K562 (cell line): ENCODE data around the gene LRRC7. TPM values are rescaled to one million over a fixed set of nuclear protein-coding genes. Genes with fewer than 3 reads are reported as not detected.

Experiments used
- BRCA1 ChIP-seq, 2 experiments: fragments of 450-650 bp in 1 of 2; sonication (generic) in 1 of 2; formaldehyde crosslinking in 1 of 2; IDR thresholded peaks; 2 replicates each; pipeline versions ENCODE4 v1.5.0 to v1.6.1; 2017 to 2020; ENCODE audit warnings: mild to moderate bottlenecking in 1 of 2, missing genetic modification reagents in 1 of 2
- CTBP1 ChIP-seq: fragments of 450-650 bp; IDR thresholded peaks from 2 replicates; pipeline ENCODE4 v1.6.1; 2016; ENCODE audit warnings: borderline replicate concordance
- FOXK1 ChIP-seq: sonication (generic); formaldehyde crosslinking; IDR thresholded peaks from 2 replicates; pipeline ENCODE4 v1.8.0; 2022; ENCODE audit warnings: missing genetic modification reagents, mild to moderate bottlenecking, borderline replicate concordance
- KDM1A ChIP-seq, 2 experiments: fragments of 450-650 bp; IDR thresholded peaks; 2 replicates each; pipeline ENCODE4 v1.6.1; 2016; ENCODE audit warnings: mild to moderate bottlenecking in 2 of 2
- KLF1 ChIP-seq: fragments of 450-650 bp; IDR thresholded peaks from 2 replicates; pipeline ENCODE4 v1.6.1; 2016; ENCODE audit warnings: missing genetic modification characterization, missing compliant biosample characterization
- NR2C2 ChIP-seq, 2 experiments: fragments of 200-800 bp in 1 of 2; sonication (Bioruptor generic) in 1 of 2; sonication (generic) in 1 of 2; formaldehyde crosslinking in 1 of 2; IDR thresholded peaks; 2 replicates each; pipeline versions ENCODE4 v1.6.1 to v1.8.0; 2016 to 2022; ENCODE audit warnings: mild to moderate bottlenecking in 1 of 2, missing compliant biosample characterization in 1 of 2, missing genetic modification characterization in 1 of 2, missing genetic modification reagents in 1 of 2
- PHF8 ChIP-seq: fragments of 200-600 bp; sonication (generic); IDR thresholded peaks from 2 replicates; pipeline ENCODE4 v1.6.1; 2012; ENCODE audit warnings: mixed run types, mild to moderate bottlenecking, inconsistent platforms, low read length, moderate library complexity, borderline replicate concordance
- SIN3A ChIP-seq, 2 experiments: fragments of 150-350 bp in 1 of 2; IDR thresholded peaks; 2 replicates each; pipeline ENCODE4 v1.6.1; 2011 to 2016; ENCODE audit warnings: borderline replicate concordance in 2 of 2, low read depth in 2 of 2, low read length in 2 of 2, mild to moderate bottlenecking in 2 of 2, moderate library complexity in 2 of 2; ENCODE audit not compliant: control insufficient read depth in 1 of 2
- SRSF1 ChIP-seq: fragments of 200-400 bp; formaldehyde crosslinking; IDR thresholded peaks from 2 replicates; pipeline ENCODE4 v1.6.1; 2017; ENCODE audit warnings: mild to moderate bottlenecking, low read depth, low read length, moderate library complexity
- polyA plus RNA-seq, 8 experiments: library from polyadenylated mRNA; depleted of rRNA in 4 of 8; stranded (reverse) in 5 of 8; unstranded in 3 of 8; fragments of >200 nt; fragmentation: Nextera tagmentation in 2 of 8; fragmentation: Illumina TruSeq in 1 of 8; extraction: Ambion mirVana in 2 of 8; extraction: Trizol in 1 of 8; gene quantifications; 2 replicates each; pipeline versions ENCODE4 v1.2.1 to v1.2.3, GENCODE V29; 2011 to 2014; ENCODE audit warnings: inconsistent platforms in 1 of 8, missing spikeins in 1 of 8
- total RNA-seq, 7 experiments: library from RNA; depleted of rRNA in 6 of 7; stranded (reverse); fragments of >200 nt in 6 of 7; fragmentation: Illumina TruSeq in 2 of 7; extraction: Trizol in 2 of 7; gene quantifications; 2 replicates each; pipeline versions ENCODE4 v1.2.1 to v1.2.3, GENCODE V29; 2011 to 2021; ENCODE audit warnings: low replicate concordance in 1 of 7
- TF ChIP-seq, protein P1 (sequence below): fragments of 450-650 bp; IDR thresholded peaks from 2 replicates; pipeline ENCODE4 v1.6.1; 2016; ENCODE audit warnings: mild to moderate bottlenecking, moderate library complexity
- TF ChIP-seq, protein P2 (sequence below): fragments of 250-450 bp; sonication (Bioruptor Pico); IDR thresholded peaks from 2 replicates; pipeline ENCODE4 v1.4.0; 2020; ENCODE audit warnings: mild to moderate bottlenecking, moderate library complexity, borderline replicate concordance

The LRRC7 gene
- total and polyA plus RNA-seq, 9 of the 15 experiments (the other 6 are each of a cell fraction or from before 2014, with no cell fraction given), result 0.09 to 0.94 (median 0.49) TPM

DNA sequence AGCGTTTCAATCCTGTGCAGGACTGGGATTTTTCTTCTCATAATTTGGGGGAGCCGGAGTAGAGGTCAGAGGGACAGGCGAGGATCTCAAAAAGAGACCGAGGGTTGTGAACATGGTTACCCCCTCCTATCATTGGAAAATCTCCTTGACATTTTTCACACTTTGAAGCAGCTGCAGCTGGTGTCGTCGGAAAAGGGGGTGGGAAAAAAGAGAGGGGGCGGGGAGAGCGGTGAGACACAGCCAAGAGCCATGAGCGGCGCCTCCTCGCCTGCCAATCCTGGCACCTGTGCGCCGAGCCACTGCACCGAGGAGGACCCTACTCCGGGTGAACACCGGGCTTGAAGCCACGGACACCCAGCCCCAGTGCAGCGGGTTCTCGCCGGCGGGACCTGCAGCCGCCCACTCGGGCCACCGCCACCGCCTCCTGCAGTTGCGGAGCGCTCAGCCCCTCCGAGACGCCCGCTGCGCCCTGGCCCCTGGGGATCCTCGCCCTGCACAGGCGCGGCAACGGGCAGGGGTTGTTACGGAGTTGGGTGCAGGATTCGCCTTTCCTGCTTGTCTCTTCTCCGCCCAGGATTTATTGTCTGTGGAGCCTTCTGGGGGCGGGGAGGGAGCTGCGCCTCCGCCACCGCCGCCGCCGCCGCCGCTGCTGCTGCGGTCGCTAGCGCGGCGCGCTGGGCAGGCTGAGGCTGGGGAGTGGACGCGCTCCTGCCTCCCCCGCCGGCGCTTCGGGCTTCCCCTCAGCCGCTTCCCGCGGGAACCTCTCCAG lies at the start of gene LRRC7 (continued):
- TF ChIP-seq, protein P1, sequence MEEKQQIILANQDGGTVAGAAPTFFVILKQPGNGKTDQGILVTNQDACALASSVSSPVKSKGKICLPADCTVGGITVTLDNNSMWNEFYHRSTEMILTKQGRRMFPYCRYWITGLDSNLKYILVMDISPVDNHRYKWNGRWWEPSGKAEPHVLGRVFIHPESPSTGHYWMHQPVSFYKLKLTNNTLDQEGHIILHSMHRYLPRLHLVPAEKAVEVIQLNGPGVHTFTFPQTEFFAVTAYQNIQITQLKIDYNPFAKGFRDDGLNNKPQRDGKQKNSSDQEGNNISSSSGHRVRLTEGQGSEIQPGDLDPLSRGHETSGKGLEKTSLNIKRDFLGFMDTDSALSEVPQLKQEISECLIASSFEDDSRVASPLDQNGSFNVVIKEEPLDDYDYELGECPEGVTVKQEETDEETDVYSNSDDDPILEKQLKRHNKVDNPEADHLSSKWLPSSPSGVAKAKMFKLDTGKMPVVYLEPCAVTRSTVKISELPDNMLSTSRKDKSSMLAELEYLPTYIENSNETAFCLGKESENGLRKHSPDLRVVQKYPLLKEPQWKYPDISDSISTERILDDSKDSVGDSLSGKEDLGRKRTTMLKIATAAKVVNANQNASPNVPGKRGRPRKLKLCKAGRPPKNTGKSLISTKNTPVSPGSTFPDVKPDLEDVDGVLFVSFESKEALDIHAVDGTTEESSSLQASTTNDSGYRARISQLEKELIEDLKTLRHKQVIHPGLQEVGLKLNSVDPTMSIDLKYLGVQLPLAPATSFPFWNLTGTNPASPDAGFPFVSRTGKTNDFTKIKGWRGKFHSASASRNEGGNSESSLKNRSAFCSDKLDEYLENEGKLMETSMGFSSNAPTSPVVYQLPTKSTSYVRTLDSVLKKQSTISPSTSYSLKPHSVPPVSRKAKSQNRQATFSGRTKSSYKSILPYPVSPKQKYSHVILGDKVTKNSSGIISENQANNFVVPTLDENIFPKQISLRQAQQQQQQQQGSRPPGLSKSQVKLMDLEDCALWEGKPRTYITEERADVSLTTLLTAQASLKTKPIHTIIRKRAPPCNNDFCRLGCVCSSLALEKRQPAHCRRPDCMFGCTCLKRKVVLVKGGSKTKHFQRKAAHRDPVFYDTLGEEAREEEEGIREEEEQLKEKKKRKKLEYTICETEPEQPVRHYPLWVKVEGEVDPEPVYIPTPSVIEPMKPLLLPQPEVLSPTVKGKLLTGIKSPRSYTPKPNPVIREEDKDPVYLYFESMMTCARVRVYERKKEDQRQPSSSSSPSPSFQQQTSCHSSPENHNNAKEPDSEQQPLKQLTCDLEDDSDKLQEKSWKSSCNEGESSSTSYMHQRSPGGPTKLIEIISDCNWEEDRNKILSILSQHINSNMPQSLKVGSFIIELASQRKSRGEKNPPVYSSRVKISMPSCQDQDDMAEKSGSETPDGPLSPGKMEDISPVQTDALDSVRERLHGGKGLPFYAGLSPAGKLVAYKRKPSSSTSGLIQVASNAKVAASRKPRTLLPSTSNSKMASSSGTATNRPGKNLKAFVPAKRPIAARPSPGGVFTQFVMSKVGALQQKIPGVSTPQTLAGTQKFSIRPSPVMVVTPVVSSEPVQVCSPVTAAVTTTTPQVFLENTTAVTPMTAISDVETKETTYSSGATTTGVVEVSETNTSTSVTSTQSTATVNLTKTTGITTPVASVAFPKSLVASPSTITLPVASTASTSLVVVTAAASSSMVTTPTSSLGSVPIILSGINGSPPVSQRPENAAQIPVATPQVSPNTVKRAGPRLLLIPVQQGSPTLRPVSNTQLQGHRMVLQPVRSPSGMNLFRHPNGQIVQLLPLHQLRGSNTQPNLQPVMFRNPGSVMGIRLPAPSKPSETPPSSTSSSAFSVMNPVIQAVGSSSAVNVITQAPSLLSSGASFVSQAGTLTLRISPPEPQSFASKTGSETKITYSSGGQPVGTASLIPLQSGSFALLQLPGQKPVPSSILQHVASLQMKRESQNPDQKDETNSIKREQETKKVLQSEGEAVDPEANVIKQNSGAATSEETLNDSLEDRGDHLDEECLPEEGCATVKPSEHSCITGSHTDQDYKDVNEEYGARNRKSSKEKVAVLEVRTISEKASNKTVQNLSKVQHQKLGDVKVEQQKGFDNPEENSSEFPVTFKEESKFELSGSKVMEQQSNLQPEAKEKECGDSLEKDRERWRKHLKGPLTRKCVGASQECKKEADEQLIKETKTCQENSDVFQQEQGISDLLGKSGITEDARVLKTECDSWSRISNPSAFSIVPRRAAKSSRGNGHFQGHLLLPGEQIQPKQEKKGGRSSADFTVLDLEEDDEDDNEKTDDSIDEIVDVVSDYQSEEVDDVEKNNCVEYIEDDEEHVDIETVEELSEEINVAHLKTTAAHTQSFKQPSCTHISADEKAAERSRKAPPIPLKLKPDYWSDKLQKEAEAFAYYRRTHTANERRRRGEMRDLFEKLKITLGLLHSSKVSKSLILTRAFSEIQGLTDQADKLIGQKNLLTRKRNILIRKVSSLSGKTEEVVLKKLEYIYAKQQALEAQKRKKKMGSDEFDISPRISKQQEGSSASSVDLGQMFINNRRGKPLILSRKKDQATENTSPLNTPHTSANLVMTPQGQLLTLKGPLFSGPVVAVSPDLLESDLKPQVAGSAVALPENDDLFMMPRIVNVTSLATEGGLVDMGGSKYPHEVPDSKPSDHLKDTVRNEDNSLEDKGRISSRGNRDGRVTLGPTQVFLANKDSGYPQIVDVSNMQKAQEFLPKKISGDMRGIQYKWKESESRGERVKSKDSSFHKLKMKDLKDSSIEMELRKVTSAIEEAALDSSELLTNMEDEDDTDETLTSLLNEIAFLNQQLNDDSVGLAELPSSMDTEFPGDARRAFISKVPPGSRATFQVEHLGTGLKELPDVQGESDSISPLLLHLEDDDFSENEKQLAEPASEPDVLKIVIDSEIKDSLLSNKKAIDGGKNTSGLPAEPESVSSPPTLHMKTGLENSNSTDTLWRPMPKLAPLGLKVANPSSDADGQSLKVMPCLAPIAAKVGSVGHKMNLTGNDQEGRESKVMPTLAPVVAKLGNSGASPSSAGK, result 0 out of 2 replicates have a peak, but pooled peaks have one; percentile 18
- TF ChIP-seq NR2C2 (CRISPR knock-in tag; IDR thresholded peaks at IDR 0.05) (no peak), NR2C2 (tag; IDR thresholded peaks at IDR 0.05) (no peak), KDM1A (IDR thresholded peaks at IDR 0.05) (peak; percentile 11 to 38; a peak in 1 of 4 replicates), SRSF1 (no peak), KLF1 (no peak), PHF8 (no peak), FOXK1 (no peak), SIN3A (IDR thresholded peaks at IDR 0.05; ENCODE audit: borderline replicate concordance in 2 of 2, control insufficient read depth in 1 of 2, low read depth in 2 of 2, low read length in 2 of 2) (no peak), BRCA1 (IDR thresholded peaks at IDR 0.05) (no peak), BRCA1 (CRISPR knock-in tag; IDR thresholded peaks at IDR 0.05) (no peak), CTBP1 (peak; percentile 60; the same call in 1 of the 2 replicates)
- TF ChIP-seq, protein P2, sequence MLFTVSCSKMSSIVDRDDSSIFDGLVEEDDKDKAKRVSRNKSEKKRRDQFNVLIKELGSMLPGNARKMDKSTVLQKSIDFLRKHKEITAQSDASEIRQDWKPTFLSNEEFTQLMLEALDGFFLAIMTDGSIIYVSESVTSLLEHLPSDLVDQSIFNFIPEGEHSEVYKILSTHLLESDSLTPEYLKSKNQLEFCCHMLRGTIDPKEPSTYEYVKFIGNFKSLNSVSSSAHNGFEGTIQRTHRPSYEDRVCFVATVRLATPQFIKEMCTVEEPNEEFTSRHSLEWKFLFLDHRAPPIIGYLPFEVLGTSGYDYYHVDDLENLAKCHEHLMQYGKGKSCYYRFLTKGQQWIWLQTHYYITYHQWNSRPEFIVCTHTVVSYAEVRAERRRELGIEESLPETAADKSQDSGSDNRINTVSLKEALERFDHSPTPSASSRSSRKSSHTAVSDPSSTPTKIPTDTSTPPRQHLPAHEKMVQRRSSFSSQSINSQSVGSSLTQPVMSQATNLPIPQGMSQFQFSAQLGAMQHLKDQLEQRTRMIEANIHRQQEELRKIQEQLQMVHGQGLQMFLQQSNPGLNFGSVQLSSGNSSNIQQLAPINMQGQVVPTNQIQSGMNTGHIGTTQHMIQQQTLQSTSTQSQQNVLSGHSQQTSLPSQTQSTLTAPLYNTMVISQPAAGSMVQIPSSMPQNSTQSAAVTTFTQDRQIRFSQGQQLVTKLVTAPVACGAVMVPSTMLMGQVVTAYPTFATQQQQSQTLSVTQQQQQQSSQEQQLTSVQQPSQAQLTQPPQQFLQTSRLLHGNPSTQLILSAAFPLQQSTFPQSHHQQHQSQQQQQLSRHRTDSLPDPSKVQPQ (CRISPR knock-in tag), result no peak
